ENCODE measurements around the gene GSTK1.

- TF ChIP-seq RAD21 (IDR thresholded peaks at IDR 0.05) (peak; percentile 73 to 87), CTCF (IDR thresholded peaks at IDR 0.05; ENCODE audit: low read depth, low read length, missing input control) (peak; percentile 66), TAF1 (conservative IDR thresholded peaks at IDR 0.05) (no peak), GABPA (IDR thresholded peaks at IDR 0.05 in 1 of 2, conservative IDR thresholded peaks at IDR 0.05 in 1 of 2) (no peak), EGR1 (IDR thresholded peaks at IDR 0.05; ENCODE audit: low read depth in 2 of 2) (no peak)
These were observed 36.6 kb downstream of the GSTK1 start for GRCh38 chr7:143299840-143300239.
